Ovary (tissue), 9 donors: Measurements from ENCODE around the gene MTUS2. TPM values are rescaled to one million over a fixed set of nuclear protein-coding genes. Genes with fewer than 3 reads are reported as not detected.

Experiments
- DNase-seq, 5 donors: peaks; one replicate each; pipeline ENCODE4 v3.0.0-alpha.2; 2019 to 2020
- H3K27ac ChIP-seq, 2 donors: fragments of 200-600 bp; one replicate each; pipeline versions ENCODE4 v1.5.1 to v1.8.0; 2019 to 2022
- H3K27me3 ChIP-seq: fragments of 200-600 bp; one replicate; pipeline ENCODE4 v1.8.0; 2022
- H3K36me3 ChIP-seq: fragments of 200-600 bp; sonication (generic); one replicate; pipeline ENCODE4 v1.5.1; 2019
- H3K4me1 ChIP-seq: one replicate; pipeline ENCODE4 v1.8.1; 2013; ENCODE audit warnings: mild to moderate bottlenecking, moderate library complexity; ENCODE audit not compliant: insufficient read depth
- H3K4me3 ChIP-seq: fragments of 200-600 bp; sonication (generic); one replicate; pipeline ENCODE4 v1.5.1; 2017
- H3K9me3 ChIP-seq, 2 donors: fragments of 200-600 bp in 1 of 2; sonication (generic) in 1 of 2; one replicate each; pipeline versions ENCODE4 v1.5.1 to v1.8.1; 2013 to 2019; ENCODE audit warnings: mild to moderate bottlenecking in 1 of 2, moderate library complexity in 1 of 2
- CTCF ChIP-seq, 3 donors: fragments of 450-650 bp in 2 of 3; fragments of 200-600 bp in 1 of 3; IDR thresholded peaks; one replicate each; pipeline versions ENCODE4 v1.5.1 to v1.8.0; 2016 to 2022; ENCODE audit warnings: antibody characterized with exemption in 3 of 3, mild to moderate bottlenecking in 1 of 3
- EP300 ChIP-seq: sonication (generic); formaldehyde crosslinking; IDR thresholded peaks from one replicate; pipeline ENCODE4 v1.6.1; 2017; ENCODE audit warnings: antibody characterized with exemption
- POLR2A ChIP-seq: fragments of 450-650 bp; IDR thresholded peaks from one replicate; pipeline ENCODE4 v1.6.1; 2017; ENCODE audit warnings: antibody characterized with exemption, mild to moderate bottlenecking, moderate library complexity
- WGBS, 3 donors: extraction: QIAGEN DNeasy Blood & Tissue Kit in 1 of 3; methylation state at CpG; one replicate each; pipeline versions ENCODE4 v1.1.5 to v1.1.7; 2013 to 2017; 5-methylcytosine and 5-hydroxymethylcytosine counted together
- intact Hi-C, 4 donors: fragments of 100-400 bp; cut with DNase I; formaldehyde crosslinking; loops; one replicate each; pipeline versions ENCODE4 v1.11.0 to v1.15.1; 2022 to 2023
- polyA plus RNA-seq, 2 donors: library from polyadenylated mRNA; stranded (reverse); fragments of 200-250 nt in 1 of 2; fragments of 350-450 nt in 1 of 2; fragmentation: Illumina TruSeq in 1 of 2; extraction: RNeasy Lipid Tissue Mini Kit (QIAGEN cat#74804) in 1 of 2; gene quantifications; one replicate each; pipeline ENCODE4 v1.2.3, GENCODE V29; 2013 to 2014
- total RNA-seq, 7 donors: library from RNA; depleted of rRNA in 2 of 7; stranded (reverse); fragments of >200 nt in 2 of 7; fragmentation: NEBNext Ultra II Directional in 3 of 7; extraction: Animal tissue kit (Norgen Biotek cat#: 25700) in 3 of 7; gene quantifications; one replicate each; pipeline versions ENCODE4 v1.1.0 to v1.2.4, GENCODE V29; 2016 to 2023
- donor health status: DM: no; HTN: no; CAD: no; lungs with moderate emphysema.
- donor health status: DM: no; HTN: no; CAD: no.
- donor health status: Bipolar disorder and iron deficiency.
- donor health status: DM: yes; HTN: yes; CAD: no.
- donor health status: DM: no; HTN: no; CAD: no.
- donor health status: DM: yes; HTN: yes; CAD: no.

Gene MTUS2
- total and polyA plus RNA-seq, 9 donors, result 1.5 to 8.7 (median 5.4) TPM

- no peak overlapping the region for H3K4me3 ChIP-seq
- no peak for DNase-seq
- WGBS, 3 donors, result 71 to 78% (median 72%) methylated on average over 2 of the region's 2 CpGs
- H3K27me3 ChIP-seq, result no peaks in the 10 kb centered on the region
- no peaks in the 10 kb centered on the region for H3K4me1 ChIP-seq
- H3K27ac ChIP-seq, result no peak overlapping the region
- no peaks in the 10 kb centered on the region for H3K36me3 ChIP-seq
- intact Hi-C loops, result no loop called here
- H3K9me3 ChIP-seq, result no peaks in the 10 kb centered on the region
- TF ChIP-seq EP300 (no peak), CTCF (IDR thresholded peaks at IDR 0.05) (no peak)
These were observed 289.8 kb downstream of the MTUS2 start for GRCh38 chr13:29109987-29110386.

- Histone ChIP-seq H3K4me3 (no peak overlapping the region), H3K27me3 (no peaks in the 10 kb centered on the region), H3K36me3 (no peaks in the 10 kb centered on the region), H3K9me3 (no peaks in the 10 kb centered on the region), H3K4me1 (no peaks in the 10 kb centered on the region), H3K27ac (no peak overlapping the region)
- intact Hi-C loops, result no loop called here
- 83 to 92% (median 88%) methylated on average over 2 of the region's 2 CpGs for WGBS, 3 donors
- no peak for DNase-seq
- TF ChIP-seq POLR2A (no peak), CTCF (IDR thresholded peaks at IDR 0.05) (no peak), EP300 (no peak)
These were observed 291.3 kb downstream of the MTUS2 start for GRCh38 chr13:29111446-29111845.

- no peaks in the 10 kb centered on the region for H3K27me3 ChIP-seq
- H3K36me3 ChIP-seq, result no peaks in the 10 kb centered on the region
- no peak overlapping the region for H3K4me3 ChIP-seq
- 80 to 81% (median 80%) methylated on average over 1 of the region's 1 CpG for WGBS, 3 donors
- TF ChIP-seq POLR2A, result no peak
- H3K9me3 ChIP-seq, result no peaks in the 10 kb centered on the region
- intact Hi-C loops, result no loop called here
- no peaks in the 10 kb centered on the region for H3K4me1 ChIP-seq
- no peak overlapping the region for H3K27ac ChIP-seq
- DNase-seq, result no peak
These were observed 295.7 kb downstream of the MTUS2 start for GRCh38 chr13:29115842-29116241.

GRCh38 chr13:29117663-29118062, 297.5 kb downstream of the MTUS2 start:
- no peak overlapping the region for H3K27ac ChIP-seq
- H3K36me3 ChIP-seq, result no peaks in the 10 kb centered on the region
- TF ChIP-seq POLR2A, result no peak
- no peak for TF ChIP-seq CTCF (IDR thresholded peaks at IDR 0.05)
- no peak for TF ChIP-seq EP300
- WGBS, 3 donors, result 64 to 77% (median 64%) methylated on average over 8 of the region's 8 CpGs
- no peak overlapping the region for H3K4me3 ChIP-seq
- no peak for DNase-seq
- H3K4me1 ChIP-seq, result no peaks in the 10 kb centered on the region
- H3K27me3 ChIP-seq, result no peaks in the 10 kb centered on the region
- H3K9me3 ChIP-seq, result no peaks in the 10 kb centered on the region
- intact Hi-C loops, result no loop called here

GRCh38 chr13:29118471-29118870, 298.3 kb downstream of the MTUS2 start:
- Histone ChIP-seq H3K36me3 (no peaks in the 10 kb centered on the region), H3K9me3 (no peaks in the 10 kb centered on the region), H3K27me3 (no peaks in the 10 kb centered on the region), H3K4me3 (no peak overlapping the region), H3K27ac (no peak overlapping the region), H3K4me1 (no peaks in the 10 kb centered on the region)
- no peak for DNase-seq
- TF ChIP-seq EP300 (no peak), CTCF (IDR thresholded peaks at IDR 0.05) (no peak), POLR2A (no peak)
- intact Hi-C loops, result no loop called here
- 45 to 90% (median 64%) methylated on average over 1 of the region's 1 CpG for WGBS, 3 donors
